Hepatocyte (in vitro differentiated cells): Measurements from ENCODE around the gene CCDC192.
"Not testable (repeated sequence)": the region's sequence is repeated elsewhere in the genome, so short reads cannot be mapped to it uniquely, and the experiment has no call there.

ENCODE experiments used
- EZH2 ChIP-seq: fragments of 200-600 bp; sonication (generic); IDR thresholded peaks from 2 replicates; pipeline ENCODE4 v1.6.1; 2016; ENCODE audit warnings: antibody characterized with exemption, mild to moderate bottlenecking, borderline replicate concordance
- EZH2phosphoT487 ChIP-seq: fragments of 200-600 bp; sonication (generic); IDR thresholded peaks from one replicate; pipeline ENCODE4 v1.6.1; 2018; ENCODE audit warnings: antibody characterized with exemption, mild to moderate bottlenecking, low read depth, moderate library complexity; ENCODE audit not compliant: unreplicated experiment, severe bottlenecking
- TF ChIP-seq, protein P1 (sequence below): fragments of 200-600 bp; sonication (generic); IDR thresholded peaks from 2 replicates; pipeline ENCODE4 v1.5.1; 2016; ENCODE audit warnings: antibody characterized with exemption, mild to moderate bottlenecking; ENCODE audit not compliant: poor library complexity

- TF ChIP-seq, protein P1, sequence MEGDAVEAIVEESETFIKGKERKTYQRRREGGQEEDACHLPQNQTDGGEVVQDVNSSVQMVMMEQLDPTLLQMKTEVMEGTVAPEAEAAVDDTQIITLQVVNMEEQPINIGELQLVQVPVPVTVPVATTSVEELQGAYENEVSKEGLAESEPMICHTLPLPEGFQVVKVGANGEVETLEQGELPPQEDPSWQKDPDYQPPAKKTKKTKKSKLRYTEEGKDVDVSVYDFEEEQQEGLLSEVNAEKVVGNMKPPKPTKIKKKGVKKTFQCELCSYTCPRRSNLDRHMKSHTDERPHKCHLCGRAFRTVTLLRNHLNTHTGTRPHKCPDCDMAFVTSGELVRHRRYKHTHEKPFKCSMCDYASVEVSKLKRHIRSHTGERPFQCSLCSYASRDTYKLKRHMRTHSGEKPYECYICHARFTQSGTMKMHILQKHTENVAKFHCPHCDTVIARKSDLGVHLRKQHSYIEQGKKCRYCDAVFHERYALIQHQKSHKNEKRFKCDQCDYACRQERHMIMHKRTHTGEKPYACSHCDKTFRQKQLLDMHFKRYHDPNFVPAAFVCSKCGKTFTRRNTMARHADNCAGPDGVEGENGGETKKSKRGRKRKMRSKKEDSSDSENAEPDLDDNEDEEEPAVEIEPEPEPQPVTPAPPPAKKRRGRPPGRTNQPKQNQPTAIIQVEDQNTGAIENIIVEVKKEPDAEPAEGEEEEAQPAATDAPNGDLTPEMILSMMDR: not testable (repeated sequence)
- not testable (repeated sequence) for TF ChIP-seq EZH2phosphoT487, EZH2
Measured at GRCh38 chr5:127752503-127753265, 49.5 kb downstream of the CCDC192 start.
